Renal cortex interstitium (tissue), 11 donors: Measurements from ENCODE around the gene MTFMT. TPM values are rescaled to one million over a fixed set of nuclear protein-coding genes. Genes with fewer than 3 reads are reported as not detected.

ENCODE experiments used
- DNase-seq, 11 donors: peaks; one replicate each; pipeline ENCODE4 v3.0.0-alpha.2; 2013; ENCODE audit warnings: low read depth in 9 of 11, low spot score in 4 of 11; ENCODE audit errors: extremely low read depth in 1 of 11
- polyA plus RNA-seq, 3 donors: library from polyadenylated mRNA; unstranded; fragments of 120-200 nt; gene quantifications; one replicate each; pipeline ENCODE4 v1.2.1, GENCODE V29; 2013; ENCODE audit not compliant: insufficient read length in 3 of 3

MTFMT gene
- polyA plus RNA-seq, 3 donors, result 14.3 to 19.4 (median 15.7) TPM

- no peak for DNase-seq
Measured at GRCh38 chr15:65006876-65007275, 22.6 kb downstream of the MTFMT start.

GRCh38 chr15:65004993-65005392, 24.4 kb downstream of the MTFMT start:
- no peak for DNase-seq

- DNase-seq, result no peak
Measured at GRCh38 chr15:64997745-64998375, 31.6 kb downstream of the MTFMT start.

GRCh38 chr15:64997066-64997465, 32.4 kb downstream of the MTFMT start:
- no peak for DNase-seq

GRCh38 chr15:64993290-64993689, 36.1 kb downstream of the MTFMT start:
- no peak for DNase-seq

GRCh38 chr15:64991536-64992135, 37.8 kb downstream of the MTFMT start:
- peak in 7 of 11 donors; percentile 17 to 39 (median 36) for DNase-seq

- no peak for DNase-seq
Measured at GRCh38 chr15:64990168-64990470, 39.3 kb downstream of the MTFMT start.

GRCh38 chr15:64989416-64990167, 39.8 kb downstream of the MTFMT start, which contains the start of gene SPG21:
Gene SPG21 (minus strand): TSS chr15:64989914. CDS start chr15:64983569, 6,345 bp downstream.
- peak; percentile 80 to 93 (median 89) for DNase-seq

GRCh38 chr15:64987136-64987535, 42.3 kb downstream of the MTFMT start:
- DNase-seq, result no peak

- no peak for DNase-seq
Measured at GRCh38 chr15:64985366-64986033, 43.9 kb downstream of the MTFMT start.

GRCh38 chr15:64982472-64982871, 47.0 kb downstream of the MTFMT start:
- DNase-seq, result no peak

- DNase-seq, result no peak
Measured at GRCh38 chr15:64981812-64982431, 47.5 kb downstream of the MTFMT start.

GRCh38 chr15:64979252-64979710, 50.2 kb downstream of the MTFMT start:
- no peak for DNase-seq

GRCh38 chr15:64975390-64975789, 54.0 kb downstream of the MTFMT start:
- no peak for DNase-seq

- no peak for DNase-seq
Measured at GRCh38 chr15:64970698-64971097, 58.7 kb downstream of the MTFMT start.

- no peak for DNase-seq
Measured at GRCh38 chr15:64969401-64969800, 60.0 kb downstream of the MTFMT start.

GRCh38 chr15:64961013-64961412, 68.4 kb downstream of the MTFMT start:
- DNase-seq, result no peak

GRCh38 chr15:64960153-64960552, 69.3 kb downstream of the MTFMT start:
- DNase-seq, result no peak

- no peak for DNase-seq
Measured at GRCh38 chr15:64959128-64959527, 70.3 kb downstream of the MTFMT start.
